Astrocyte of the spinal cord (primary cell): ENCODE measurements around the gene LRRC34.

ENCODE experiments used
- DNase-seq: peaks from one replicate; pipeline ENCODE4 v3.0.0; 2011; ENCODE audit warnings: low read depth, low spot score
- H3K4me3 ChIP-seq: 2 replicates; pipeline ENCODE4 v1.5.1; 2011; ENCODE audit warnings: low read depth, mild to moderate bottlenecking, low read length, moderate library complexity
- CTCF ChIP-seq: IDR thresholded peaks from 2 replicates; pipeline ENCODE4 v1.5.1; 2012; ENCODE audit warnings: low read depth, mild to moderate bottlenecking, low read length, inconsistent platforms
- in situ Hi-C: cut with HindIII; loops from 2 replicates; pipeline ENCODE4 v1.10.0; 2017; ENCODE audit warnings: low sequenced_read_pairs

Gene LRRC34

GRCh38 chr3:169750665-169751064 lies 62.0 kb downstream of the LRRC34 start:
- no peak overlapping the region for H3K4me3 ChIP-seq
- in situ Hi-C loops: no loop called here
- DNase-seq: no peak
- no peak for TF ChIP-seq CTCF

GRCh38 chr3:169748670-169749069 lies 64.0 kb downstream of the LRRC34 start:
- in situ Hi-C loops: no loop called here
- no peak for TF ChIP-seq CTCF
- no peak overlapping the region for H3K4me3 ChIP-seq
- no peak for DNase-seq

GRCh38 chr3:169746924-169747323 lies 65.8 kb downstream of the LRRC34 start:
- TF ChIP-seq CTCF: no peak
- no peak for DNase-seq
- no peak overlapping the region for H3K4me3 ChIP-seq
- in situ Hi-C loops: no loop called here

- peak; percentile 39 for DNase-seq
- TF ChIP-seq CTCF: peak; percentile 30
- in situ Hi-C loops: no loop called here
- H3K4me3 ChIP-seq: no peak overlapping the region
These were observed 68.2 kb downstream of the LRRC34 start for GRCh38 chr3:169744366-169745054.
